Measurements from ENCODE around the gene SMIM17.

Gene SMIM17

DNA sequence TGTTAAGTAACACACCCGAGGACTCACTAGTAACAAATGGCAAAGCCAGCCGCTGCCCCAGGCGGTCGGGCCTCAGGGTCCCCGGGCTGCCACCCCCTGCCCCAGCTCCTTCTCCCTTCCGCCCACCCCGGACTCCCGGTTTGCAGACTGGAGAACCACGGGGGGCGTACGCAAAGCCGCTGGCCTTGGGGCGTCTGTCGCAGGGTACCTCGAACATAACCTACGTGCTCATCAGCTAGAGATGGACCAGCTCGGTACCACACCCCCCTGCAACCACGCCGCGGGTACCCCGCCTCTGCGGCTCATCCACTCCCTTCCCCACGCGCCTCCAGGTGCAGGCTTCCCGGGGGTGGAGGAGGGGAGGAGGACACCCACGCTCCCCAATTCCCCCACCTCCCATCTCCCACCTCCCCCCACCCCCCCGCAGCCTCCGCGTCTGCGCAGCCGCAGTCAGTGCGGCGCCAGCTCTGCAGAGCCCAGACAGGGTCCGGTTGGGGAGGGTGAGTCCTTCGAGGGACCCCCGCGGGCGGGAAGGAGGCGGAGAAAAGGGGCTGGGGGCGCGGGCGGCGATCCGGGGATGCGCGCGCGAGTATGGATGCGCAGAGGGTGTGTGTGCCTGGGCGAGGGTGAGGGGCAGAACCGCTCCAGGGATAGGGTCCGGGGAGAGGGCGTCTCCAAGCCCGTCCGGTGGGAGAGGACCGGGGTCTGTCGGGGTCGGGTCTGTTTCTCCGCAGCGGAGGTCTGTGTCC is at the start of gene SMIM17:
Gene SMIM17 (plus strand): TSS at position 449 of the 749 bp plus-strand sequence. CDS start 2,509 bp downstream, outside the sequence.
- DNase-seq (ENCODE audit: low spot score): no peak

DNA sequence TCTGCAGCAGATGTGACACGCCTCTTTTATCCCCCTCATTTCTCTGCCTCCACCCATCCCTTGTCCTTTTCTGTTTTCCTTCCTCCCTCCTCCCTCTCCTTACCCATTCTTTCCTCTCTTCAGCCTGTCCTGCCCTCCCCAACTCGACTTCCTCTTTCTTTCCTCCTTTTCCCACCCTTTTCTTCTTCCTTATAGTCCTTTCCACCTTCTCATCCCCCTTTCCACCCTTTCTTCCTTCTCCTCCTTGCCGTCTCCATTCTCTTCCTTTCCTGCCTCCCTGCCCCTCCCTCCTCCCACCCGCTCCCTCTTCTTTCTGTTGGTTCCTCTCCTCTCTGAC is 48.5 kb upstream of the SMIM17 start:
- DNase-seq (ENCODE audit: low spot score): no peak

DNA sequence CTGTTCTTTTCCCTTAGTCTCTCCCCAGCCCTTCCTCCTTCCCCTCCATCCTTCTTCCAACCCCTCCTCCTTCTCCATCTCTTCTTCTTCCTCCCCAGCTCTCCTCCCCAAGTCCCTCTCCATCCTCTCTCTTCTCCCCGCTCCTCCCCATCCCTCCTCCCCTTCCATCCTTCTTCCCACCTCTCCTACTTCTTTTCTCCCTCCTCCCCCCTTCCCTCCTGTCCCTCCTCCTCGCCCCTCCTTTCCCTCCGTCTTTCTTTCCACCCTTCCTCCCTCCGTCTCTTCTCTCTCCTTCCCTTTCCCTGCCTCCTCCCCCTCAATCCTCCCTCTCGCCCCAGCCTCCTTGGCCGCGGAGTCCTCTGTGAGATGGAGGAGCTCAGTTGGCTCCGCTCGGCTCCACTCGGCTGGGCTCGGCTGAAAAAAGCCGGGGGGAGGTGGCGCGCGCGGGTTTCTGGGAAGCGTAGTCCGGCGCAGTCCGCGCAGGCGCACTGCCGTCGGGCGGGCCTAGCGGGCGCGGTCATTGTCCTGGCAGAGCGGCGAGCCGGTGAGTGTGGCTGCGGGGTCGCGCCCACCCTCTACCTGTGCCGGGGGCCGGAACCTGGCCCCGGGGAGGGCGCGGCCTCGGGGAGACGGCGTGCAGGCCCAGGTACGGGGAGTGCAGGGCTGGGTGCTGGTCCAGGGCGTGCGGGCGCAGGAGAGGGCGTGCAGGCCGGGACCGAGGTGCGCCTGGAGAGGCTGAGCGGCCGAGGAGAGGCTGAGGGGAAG is 48.0 kb upstream of the SMIM17 start, which contains the start of gene ZNF71:
Gene ZNF71 (plus strand): TSS at position 520 of the 765 bp plus-strand sequence. CDS start 6,257 bp downstream, outside the sequence.
- peak; percentile 94 for DNase-seq (ENCODE audit: low spot score)

DNA sequence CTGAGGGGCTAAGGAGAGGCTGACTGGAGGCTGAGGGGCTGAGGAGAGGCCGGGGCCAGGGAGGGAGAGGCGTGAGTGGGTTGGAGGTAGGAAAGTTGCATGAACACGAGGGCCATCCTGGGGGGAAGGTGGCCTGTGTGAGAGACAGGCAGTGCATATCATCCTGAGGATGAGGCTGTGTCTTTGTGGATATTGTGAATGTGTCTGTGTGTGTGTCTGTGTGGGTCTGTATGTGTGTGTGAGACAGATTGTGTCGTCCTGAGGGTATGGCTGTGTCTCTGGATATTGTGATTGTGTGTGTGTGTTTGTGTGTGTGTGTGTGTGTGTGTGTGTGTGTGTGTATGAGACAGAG is 47.4 kb upstream of the SMIM17 start:
- DNase-seq (ENCODE audit: low spot score): peak; percentile 6

DNA sequence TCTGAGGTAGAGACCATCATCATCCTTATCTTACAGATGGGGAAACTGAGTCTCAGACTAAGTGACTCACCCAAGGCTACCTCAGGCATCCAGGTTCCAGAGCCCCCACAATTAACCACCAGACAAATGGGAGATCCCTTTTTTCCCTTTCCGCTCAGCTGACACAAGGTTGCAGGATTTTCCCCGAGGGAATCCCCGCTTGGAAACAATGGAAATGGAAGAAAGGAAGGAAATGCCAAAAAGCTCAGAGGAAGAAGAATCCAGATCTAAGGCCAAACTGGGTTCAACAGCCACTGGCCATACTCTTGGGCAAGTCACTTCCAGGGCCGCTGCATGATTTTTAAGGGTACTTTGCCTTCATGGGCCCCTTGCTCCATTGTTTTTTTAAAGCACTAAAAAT is 46.3 kb upstream of the SMIM17 start:
- DNase-seq (ENCODE audit: low spot score): no peak

DNA sequence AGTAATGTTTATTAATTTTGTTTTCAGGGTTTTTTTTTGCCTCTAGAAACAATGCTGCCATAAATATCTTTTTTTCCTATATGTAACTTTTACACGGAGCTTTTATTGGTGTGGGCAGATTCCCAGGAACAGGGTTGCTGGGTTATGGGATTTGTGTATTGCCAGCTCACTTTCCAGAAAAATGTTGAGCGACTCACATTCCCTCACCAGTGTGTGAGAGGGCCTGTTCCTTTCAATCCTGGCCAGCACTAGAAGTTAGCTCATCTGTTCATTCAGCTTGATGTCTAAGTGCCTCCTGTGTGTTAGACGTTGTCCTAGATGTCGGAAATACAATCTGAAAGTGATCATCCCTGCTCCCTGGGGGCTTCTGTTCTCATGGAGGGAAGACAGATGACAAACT is 45.3 kb upstream of the SMIM17 start:
- DNase-seq (ENCODE audit: low spot score): no peak

DNA sequence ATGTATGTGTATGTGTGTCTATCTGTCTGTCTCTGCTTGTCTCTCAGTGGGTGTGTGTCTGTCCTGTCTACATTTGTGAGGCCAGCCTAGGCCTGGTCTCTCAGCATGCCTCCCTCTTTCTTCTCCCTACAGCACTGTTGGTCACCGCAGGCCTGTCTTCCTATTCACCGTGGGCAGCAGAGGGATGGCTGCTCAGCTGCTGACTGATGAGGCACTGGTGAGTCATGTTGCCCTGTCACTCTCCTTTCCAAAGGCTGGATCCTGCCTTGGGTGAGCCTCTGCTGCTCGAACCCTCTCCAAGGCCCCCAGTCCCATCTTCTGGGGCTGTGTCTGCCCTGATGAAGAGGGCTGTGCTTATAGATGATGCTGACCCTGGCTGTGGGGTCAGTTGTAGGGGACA is 41.6 kb upstream of the SMIM17 start:
- DNase-seq (ENCODE audit: low spot score): no peak

DNA sequence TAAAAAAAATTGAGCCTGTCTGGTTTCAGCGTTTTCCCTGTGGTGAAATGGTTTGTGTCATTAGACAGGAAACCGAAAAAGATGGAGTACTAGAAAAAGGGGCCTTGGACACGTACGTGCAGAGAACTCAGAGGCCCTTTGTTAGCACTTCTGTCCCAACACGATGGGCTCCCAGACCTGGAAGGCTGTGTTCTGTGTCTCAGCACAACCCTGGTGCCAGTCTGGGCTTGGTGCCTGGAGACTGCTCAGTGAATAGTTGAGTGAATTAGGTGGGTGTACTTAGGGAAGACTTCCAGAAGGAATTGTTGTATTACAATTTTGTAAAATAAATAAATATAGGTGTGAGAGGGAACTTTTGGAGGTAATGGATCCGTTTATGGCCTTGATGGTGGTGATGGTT is 39.1 kb upstream of the SMIM17 start:
- DNase-seq (ENCODE audit: low spot score): no peak

DNA sequence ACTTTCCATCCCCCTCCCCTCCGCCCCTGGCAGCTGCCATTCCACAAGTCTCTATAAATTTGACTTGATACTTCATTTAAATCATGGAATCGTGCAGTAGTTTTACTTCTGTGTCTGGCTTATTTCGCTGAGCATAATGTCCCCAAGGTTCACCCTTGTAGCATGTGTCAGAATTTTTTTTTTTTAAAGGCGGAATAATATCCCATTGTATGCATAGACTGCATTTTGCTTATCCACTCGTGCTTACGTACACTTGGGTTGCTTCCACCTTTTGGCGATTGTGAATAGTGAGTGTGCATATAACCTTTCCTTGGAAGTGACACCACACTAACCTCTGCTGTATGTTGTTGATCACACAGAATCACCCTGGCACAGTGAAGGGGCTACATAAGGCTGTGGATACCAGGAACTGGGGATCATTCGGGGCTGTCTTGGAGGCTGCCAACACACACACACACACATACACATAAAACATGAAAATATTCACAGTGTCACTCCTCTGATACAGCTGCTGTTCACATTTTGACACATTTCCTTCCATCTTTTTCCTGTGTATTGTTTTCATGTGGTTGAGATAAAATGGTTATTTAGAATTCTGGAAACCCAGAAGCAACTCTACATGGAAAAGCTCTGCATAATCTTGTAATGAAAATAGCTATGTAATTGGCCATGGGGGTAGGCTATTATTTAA is 34.5 kb upstream of the SMIM17 start:
- no peak for DNase-seq (ENCODE audit: low spot score)

DNA sequence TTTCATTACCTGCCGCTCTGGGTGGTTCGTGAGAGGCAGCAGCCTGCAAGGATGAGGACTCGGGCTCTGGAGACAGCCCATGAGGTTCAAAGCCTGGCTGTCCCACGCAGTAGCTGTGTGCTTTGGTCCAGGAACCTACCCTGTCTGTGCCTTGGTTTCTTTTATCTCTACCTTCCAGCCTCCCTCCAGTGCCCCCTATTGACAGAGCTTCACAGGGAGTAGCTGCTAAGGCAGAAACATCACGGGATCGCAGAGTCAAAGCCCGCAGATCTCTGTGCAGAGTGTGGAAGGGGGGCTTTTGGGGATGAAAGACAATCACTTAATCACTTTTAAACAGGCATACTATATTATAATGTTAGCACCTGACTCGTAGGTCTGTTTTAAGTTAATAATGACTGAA is 31.7 kb upstream of the SMIM17 start:
- no peak for DNase-seq (ENCODE audit: low spot score)

DNA sequence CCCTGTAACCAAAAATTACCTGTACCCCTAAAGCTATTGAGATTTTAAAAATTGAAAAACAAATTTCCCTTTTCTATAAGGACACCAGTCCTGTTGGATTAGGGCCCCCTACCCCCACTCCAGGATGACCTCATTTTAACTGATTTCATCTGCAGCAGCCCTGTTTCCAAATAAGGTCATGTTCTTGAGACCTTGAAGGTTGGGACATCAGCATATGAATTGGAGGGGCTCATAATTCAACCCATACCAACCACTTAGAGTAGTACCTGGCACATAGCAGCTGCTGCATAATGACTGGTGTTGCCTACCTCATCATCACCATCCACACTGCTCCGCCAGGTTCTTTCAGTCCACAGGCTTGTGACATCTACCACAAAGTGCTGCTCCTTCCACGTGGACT is 30.2 kb upstream of the SMIM17 start:
- no peak for DNase-seq (ENCODE audit: low spot score)

DNA sequence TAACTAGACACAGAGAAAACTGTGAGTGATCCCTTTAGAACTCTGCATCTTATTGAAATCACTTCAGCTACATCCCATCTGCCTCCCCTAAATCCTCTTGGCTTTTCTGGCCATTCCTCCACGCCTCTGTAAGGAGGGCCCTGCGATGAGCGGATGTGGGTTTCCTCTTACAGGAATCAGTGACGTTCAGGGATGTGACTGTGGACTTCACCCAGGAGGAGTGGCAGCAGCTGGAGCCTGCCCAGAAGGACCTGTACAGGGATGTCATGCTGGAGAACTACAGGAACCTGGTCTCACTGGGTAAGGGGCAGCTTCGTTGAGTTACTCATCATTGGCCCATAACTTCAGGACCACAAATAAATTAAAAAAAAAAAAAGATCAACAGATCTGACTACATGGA is 29.3 kb upstream of the SMIM17 start:
- no peak for DNase-seq (ENCODE audit: low spot score)

DNA sequence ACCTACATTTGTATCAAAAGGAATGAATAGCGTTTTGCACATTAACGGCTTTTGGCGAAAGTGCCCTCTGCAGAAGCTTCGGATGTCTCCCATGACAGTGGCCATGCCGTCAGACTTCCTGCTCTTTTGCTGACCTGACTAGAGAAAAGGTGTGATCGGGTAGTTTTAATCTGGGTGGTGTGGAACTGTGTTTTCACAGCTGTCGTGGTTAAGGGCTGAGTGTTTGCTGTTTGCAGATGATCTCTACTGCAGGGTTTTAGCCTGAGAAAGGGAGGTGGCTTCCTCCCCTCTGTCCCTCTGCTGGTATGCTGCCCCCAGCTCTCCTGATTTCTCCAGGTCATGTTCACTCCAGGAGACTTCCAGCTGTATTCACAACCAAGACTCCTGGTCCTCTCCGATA is 25.4 kb upstream of the SMIM17 start:
- DNase-seq (ENCODE audit: low spot score): no peak

DNA sequence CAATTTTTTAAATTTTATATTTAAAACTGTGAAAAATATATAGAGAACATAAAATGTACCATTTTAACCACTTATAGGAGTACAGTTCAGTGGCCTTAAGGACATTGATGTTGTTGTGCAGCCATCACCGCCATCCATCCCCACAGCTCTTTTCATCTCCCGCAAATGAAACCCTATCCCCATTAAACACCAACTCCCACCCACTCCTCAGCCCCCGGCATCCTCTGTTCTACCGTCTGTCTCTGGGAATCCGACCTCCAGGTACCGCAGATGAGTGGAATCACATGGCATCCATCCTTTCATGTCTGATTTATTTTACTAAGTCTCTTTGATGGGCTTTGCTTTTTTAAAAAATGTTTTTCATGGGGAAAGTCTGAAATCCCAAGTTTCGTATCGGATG is 23.8 kb upstream of the SMIM17 start:
- DNase-seq (ENCODE audit: low spot score): no peak

DNA sequence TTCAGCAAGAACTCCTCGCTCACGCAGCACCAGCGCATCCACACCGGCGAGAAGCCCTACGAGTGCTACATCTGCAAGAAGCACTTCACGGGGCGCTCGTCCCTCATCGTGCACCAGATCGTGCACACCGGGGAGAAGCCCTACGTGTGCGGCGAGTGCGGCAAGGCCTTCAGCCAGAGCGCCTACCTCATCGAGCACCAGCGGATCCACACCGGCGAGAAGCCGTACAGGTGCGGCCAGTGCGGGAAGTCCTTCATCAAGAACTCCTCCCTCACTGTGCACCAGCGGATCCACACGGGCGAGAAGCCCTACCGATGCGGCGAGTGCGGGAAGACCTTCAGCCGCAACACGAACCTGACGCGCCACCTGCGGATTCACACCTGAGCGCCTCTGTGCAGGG is 20.6 kb upstream of the SMIM17 start:
- DNase-seq (ENCODE audit: low spot score): no peak

DNA sequence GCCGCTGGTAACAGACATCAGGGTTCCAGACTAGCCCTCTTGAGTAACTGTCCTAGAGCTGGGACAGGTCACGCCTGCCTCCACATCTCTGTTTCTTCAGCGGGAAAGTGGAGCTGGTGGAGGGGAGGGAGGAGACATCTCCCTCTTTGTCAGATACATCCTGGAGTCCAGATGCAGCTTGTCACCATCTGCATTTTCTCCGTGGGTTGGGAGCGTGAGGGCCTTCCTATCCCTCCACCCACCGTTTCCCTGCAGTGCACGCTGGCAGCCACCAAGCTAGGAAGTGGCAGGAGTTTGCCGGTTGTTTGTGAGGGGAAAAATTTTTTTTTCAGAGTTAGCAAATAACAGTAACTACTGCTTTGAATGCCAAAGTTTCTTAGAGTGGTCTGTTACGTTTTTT is 20.0 kb upstream of the SMIM17 start:
- no peak for DNase-seq (ENCODE audit: low spot score)

DNA sequence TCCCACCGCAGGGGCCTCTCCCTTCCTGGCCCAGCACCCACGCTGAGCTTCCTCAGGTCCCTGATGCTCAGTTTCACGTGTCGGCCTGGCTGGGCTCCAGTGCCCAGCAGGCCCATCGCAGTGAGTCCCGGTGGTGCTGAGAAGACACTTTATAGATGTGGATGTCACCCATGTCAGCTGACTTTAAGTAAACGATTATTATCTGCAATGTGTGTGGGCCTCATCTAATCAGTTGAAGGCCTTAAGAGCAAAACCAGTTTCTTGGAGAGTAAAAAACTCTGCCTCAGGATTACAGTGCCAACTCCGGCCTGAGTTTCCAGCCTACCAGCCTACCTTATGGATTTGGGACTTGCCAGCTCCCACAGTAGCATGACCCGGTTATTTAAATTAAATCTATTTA is 17.3 kb upstream of the SMIM17 start:
- DNase-seq (ENCODE audit: low spot score): no peak

DNA sequence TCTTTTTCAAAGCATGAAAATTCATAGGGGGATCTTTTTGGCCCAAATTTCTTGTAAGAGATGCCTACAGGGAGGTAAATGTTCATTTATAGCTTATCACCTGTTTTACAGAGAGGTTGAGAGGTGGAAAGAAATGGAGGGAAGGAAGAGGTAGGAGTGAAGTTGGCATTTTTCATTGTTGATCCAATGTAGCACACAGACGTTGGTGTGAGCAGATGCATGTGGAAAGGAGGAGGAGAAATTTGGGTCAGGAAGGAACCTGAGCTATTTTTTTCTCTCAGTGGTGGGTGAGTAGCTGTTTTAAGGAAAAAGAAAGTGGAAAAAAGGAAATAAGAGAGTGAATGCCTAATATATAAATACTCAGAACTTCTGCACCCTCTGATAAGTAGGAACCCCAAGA is 9.9 kb upstream of the SMIM17 start:
- DNase-seq (ENCODE audit: low spot score): no peak

DNA sequence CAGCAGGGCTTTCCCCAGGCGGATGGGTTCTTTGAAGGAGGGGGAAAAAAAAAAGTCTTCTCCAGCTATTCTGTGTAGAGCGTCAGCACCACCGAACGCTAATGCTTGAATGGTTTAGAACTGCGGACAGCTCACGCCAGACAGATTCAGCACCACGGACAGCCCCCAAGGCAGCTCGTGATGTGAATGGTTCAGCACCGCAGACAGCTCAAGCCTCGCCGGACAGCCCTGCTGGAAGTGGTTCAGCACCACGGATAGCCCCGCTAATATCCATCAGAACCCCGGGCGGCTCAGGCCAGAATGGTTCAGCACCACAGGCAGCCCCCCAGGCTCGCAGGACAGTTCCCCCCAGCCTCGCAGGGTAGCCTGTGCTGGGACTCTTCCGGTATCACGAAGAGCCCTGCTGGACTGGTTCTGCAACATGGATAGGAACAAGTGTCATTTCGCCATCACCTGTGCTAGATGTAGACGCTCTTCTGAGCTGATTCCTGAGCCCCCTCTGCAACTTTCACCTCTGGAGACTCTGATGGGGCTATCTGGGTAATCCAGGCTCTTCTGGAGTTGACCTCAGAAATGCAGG is 4.9 kb upstream of the SMIM17 start:
- peak; percentile 76 for DNase-seq (ENCODE audit: low spot score)

DNA sequence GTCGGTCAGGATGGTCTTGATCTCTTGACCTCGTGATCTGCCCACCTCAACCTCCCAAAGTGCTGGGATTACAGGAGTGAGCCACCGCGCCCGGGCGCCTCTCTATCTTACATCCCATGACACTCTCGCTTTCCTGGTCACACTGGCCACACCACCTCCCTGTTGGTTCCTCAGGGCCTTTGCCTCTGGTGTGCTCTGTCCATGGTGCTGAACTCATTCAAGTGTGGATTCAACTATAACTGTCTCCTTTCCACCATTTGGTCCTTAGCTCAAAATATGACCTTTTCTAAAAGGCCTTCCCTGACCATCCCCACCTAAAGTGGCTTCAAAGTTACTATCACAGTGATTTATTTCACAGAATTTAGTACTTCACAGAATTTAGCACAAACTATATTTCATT is 3.7 kb upstream of the SMIM17 start:
- DNase-seq (ENCODE audit: low spot score): no peak

DNA sequence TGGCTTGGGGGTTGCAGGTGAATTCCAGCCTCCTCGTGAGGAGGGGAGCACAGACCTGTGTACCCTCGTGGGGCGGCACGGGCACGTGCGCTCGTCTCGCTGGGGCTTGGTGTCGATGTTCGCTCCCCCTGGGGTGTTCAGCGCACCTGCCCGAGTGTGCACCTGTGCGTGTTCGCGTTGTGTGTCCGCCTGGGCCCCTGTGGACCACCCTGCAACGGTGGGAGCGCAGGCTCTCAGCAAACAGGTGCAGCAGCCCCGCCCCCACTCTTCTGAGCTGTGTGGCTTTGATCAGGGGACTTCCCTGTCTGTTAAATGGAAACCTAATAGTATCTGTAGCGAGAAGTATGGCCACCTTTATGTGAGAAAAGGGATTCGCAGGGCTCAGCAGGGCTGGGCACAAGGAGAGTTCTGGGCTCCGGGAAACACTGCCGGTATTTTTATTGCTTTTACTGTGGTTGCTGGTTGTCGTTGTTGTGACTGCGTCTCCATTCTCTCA is 549 bp downstream of the SMIM17 start:
- DNase-seq (ENCODE audit: low spot score): no peak

DNA sequence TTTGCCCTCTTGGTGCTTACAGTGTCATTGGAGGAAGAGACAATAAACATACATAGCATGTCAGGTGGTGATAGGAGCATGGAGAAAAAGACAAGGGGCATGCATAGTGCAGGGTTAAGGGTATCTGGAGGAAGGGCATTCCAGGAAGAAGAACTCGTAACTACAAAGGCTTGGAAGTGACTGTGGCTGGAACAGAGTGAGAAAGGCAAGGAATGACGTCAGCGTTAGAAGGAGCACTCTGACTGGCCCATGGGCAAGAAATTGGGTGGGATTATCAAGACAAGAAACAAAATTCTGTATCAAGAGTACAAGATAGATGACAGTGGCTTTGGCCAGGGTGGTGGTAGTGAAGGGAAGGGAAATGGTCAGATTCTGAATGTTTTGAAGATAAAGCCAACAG is 11.2 kb downstream of the SMIM17 start:
- no peak for DNase-seq (ENCODE audit: low spot score)
